ENCODE measurements around the gene ESYT2. TPM values are rescaled to one million over a fixed set of nuclear protein-coding genes. Genes with fewer than 3 reads are reported as not detected.
A peak's percentile ranks its signal among the peaks of the same experiment; 100 is the strongest.

The ESYT2 gene
- total RNA-seq, 1 donor from 2014 or later: 60.9 TPM

DNA sequence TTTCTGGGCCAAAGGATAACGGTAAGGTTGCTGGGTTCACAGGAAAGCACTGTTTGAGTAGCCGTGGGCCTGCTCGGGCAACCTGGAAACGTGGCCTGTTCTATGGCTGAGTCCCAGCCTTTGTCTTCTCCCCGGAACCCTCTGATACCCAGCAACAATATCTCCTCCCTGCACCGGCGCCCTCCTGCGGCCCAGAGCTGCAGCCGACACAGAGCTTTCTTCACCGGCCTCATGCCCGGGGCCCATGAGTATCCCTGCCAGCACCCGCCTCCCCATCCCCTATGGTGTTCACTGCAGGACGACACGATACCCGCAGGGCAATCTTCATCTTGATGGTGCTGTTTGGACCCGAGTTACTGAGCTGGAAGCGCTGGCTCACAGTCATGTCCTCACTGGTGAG lies 86.1 kb downstream of the ESYT2 start:
- no peak overlapping the region for H3K27ac ChIP-seq (ENCODE audit: low read depth, low read length)
- no peak overlapping the region for H3K4me3 Mint-ChIP-seq (ENCODE audit: unreplicated experiment)
- DNase-seq (ENCODE audit: low read depth): no peak
- peaks cover 10% of the 10 kb centered on the region for H3K36me3 ChIP-seq (ENCODE audit: insufficient read depth, low read length)
- no peak overlapping the region for H2AFZ ChIP-seq (ENCODE audit: low read depth, low read length)
- H3K9me3 ChIP-seq (ENCODE audit: insufficient read depth, low read depth, low read length): no peaks in the 10 kb centered on the region
- no peak for FAIRE-seq
- peaks cover 3% of the 10 kb centered on the region for H3K79me2 ChIP-seq (ENCODE audit: insufficient read depth, low read length)
- H3K27me3 Mint-ChIP-seq (ENCODE audit: low read depth, unreplicated experiment): no peaks in the 10 kb centered on the region
- H3K27ac Mint-ChIP-seq (ENCODE audit: unreplicated experiment): no peak overlapping the region
- peaks cover 23% of the 10 kb centered on the region for H3K4me1 ChIP-seq (ENCODE audit: insufficient read depth, low read length)
- no peaks in the 10 kb centered on the region for H4K20me1 ChIP-seq (ENCODE audit: insufficient read depth, low read length)
- peaks cover 22% of the 10 kb centered on the region for H3K4me1 Mint-ChIP-seq (ENCODE audit: low read depth, unreplicated experiment)
- no peaks in the 10 kb centered on the region for H3K9me3 Mint-ChIP-seq (ENCODE audit: unreplicated experiment)
- H3K27me3 ChIP-seq (ENCODE audit: insufficient read depth, low read length): no peaks in the 10 kb centered on the region
- no peak overlapping the region for H3K4me2 ChIP-seq (ENCODE audit: low read length)
- peaks cover 16% of the 10 kb centered on the region for H3K36me3 Mint-ChIP-seq (ENCODE audit: low read depth, unreplicated experiment)
- H3K9ac ChIP-seq (ENCODE audit: low read length): no peak overlapping the region
- TF ChIP-seq EZH2 (IDR thresholded peaks at IDR 0.05; ENCODE audit: insufficient read depth, low read length): no peak
- TF ChIP-seq, protein P1, sequence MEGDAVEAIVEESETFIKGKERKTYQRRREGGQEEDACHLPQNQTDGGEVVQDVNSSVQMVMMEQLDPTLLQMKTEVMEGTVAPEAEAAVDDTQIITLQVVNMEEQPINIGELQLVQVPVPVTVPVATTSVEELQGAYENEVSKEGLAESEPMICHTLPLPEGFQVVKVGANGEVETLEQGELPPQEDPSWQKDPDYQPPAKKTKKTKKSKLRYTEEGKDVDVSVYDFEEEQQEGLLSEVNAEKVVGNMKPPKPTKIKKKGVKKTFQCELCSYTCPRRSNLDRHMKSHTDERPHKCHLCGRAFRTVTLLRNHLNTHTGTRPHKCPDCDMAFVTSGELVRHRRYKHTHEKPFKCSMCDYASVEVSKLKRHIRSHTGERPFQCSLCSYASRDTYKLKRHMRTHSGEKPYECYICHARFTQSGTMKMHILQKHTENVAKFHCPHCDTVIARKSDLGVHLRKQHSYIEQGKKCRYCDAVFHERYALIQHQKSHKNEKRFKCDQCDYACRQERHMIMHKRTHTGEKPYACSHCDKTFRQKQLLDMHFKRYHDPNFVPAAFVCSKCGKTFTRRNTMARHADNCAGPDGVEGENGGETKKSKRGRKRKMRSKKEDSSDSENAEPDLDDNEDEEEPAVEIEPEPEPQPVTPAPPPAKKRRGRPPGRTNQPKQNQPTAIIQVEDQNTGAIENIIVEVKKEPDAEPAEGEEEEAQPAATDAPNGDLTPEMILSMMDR (IDR thresholded peaks at IDR 0.05; ENCODE audit: insufficient read depth, low read depth, low read length): no peak
- H3K4me3 ChIP-seq (ENCODE audit: insufficient read depth, low read depth, low read length): no peak overlapping the region

DNA sequence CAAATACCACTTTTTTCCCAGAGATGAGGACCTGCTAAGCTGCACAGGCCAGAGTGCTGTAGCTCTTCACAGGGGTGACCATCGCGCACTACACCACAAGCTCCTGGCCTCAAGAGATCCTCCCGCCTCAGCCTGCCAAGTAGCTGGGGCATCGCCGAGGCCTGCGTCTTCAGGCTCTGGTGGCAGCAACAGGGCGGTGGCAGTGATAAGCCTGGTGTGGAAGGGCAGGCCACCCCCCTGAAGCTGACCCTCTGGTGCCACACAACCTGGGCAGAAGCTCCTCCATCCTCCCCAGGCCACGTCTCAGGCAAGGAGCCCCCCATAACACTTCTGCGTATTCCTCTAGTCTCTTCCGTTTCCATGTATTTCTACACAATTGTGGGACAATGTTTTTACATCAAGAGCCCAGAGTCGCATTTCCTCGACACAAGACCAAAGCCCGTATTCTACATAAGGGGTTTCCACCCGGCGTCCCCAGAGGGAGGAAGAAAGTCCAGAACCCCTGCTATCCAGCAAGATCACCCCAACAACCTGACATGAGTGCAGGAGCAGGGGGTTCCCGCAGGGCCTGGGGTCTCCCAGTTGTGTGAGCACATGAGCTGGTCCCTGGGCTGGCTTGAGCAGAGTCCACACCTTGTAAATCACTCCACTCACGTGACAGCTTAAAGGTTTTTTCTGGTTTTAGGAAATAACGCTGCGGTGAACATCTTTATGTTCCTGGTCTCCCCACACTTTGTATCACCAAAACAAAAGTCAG lies 87.1 kb downstream of the ESYT2 start:
- peaks cover 3% of the 10 kb centered on the region for H3K79me2 ChIP-seq (ENCODE audit: insufficient read depth, low read length)
- H3K4me2 ChIP-seq (ENCODE audit: low read length): no peak overlapping the region
- Mint-ChIP-seq H3K4me3 (ENCODE audit: unreplicated experiment) (no peak overlapping the region), H3K4me1 (ENCODE audit: low read depth, unreplicated experiment) (peaks cover 25% of the 10 kb centered on the region), H3K27me3 (ENCODE audit: low read depth, unreplicated experiment) (no peaks in the 10 kb centered on the region), H3K27ac (ENCODE audit: unreplicated experiment) (peak overlapping the region; percentile 34), H3K36me3 (ENCODE audit: low read depth, unreplicated experiment) (peaks cover 13% of the 10 kb centered on the region), H3K9me3 (ENCODE audit: unreplicated experiment) (no peaks in the 10 kb centered on the region)
- H4K20me1 ChIP-seq (ENCODE audit: insufficient read depth, low read length): no peaks in the 10 kb centered on the region
- no peak overlapping the region for H3K9ac ChIP-seq (ENCODE audit: low read length)
- FAIRE-seq: no peak
- no peak overlapping the region for H3K4me3 ChIP-seq (ENCODE audit: insufficient read depth, low read depth, low read length)
- H3K9me3 ChIP-seq (ENCODE audit: insufficient read depth, low read depth, low read length): no peaks in the 10 kb centered on the region
- H3K4me1 ChIP-seq (ENCODE audit: insufficient read depth, low read length): peaks cover 23% of the 10 kb centered on the region
- TF ChIP-seq, protein P1 (IDR thresholded peaks at IDR 0.05; ENCODE audit: insufficient read depth, low read depth, low read length): no peak
- no peak for TF ChIP-seq EZH2 (IDR thresholded peaks at IDR 0.05; ENCODE audit: insufficient read depth, low read length)
- no peak for DNase-seq (ENCODE audit: low read depth)
- H2AFZ ChIP-seq (ENCODE audit: low read depth, low read length): no peak overlapping the region
- no peaks in the 10 kb centered on the region for H3K27me3 ChIP-seq (ENCODE audit: insufficient read depth, low read length)
- H3K36me3 ChIP-seq (ENCODE audit: insufficient read depth, low read length): peaks cover 4% of the 10 kb centered on the region
- H3K27ac ChIP-seq (ENCODE audit: low read depth, low read length): no peak overlapping the region

DNA sequence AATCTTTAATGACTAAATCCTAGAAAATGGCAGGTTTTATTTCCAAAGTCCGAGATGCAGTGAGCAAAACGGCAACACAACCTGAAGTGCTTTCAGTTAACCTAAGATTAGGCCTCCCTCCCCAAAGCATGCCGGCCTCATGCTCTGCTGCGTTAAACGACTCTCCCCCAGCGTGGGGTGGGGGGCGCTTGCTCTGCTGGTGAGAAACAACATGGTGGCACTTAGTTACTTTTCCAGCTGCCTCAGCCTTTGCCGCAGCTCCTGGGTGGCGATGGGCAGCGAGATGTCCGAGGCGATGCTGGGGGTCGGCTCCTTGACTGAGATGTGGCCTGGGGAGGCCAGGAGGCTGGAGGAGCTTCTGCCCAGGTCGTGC lies 88.0 kb downstream of the ESYT2 start:
- Histone ChIP-seq H3K4me1 (ENCODE audit: insufficient read depth, low read length) (peaks cover 23% of the 10 kb centered on the region), H3K4me2 (ENCODE audit: low read length) (peak overlapping the region; percentile 69), H3K9ac (ENCODE audit: low read length) (peak overlapping the region; percentile 52), H3K27me3 (ENCODE audit: insufficient read depth, low read length) (no peaks in the 10 kb centered on the region), H2AFZ (ENCODE audit: low read depth, low read length) (no peak overlapping the region), H3K79me2 (ENCODE audit: insufficient read depth, low read length) (peaks cover 3% of the 10 kb centered on the region), H4K20me1 (ENCODE audit: insufficient read depth, low read length) (no peaks in the 10 kb centered on the region), H3K36me3 (ENCODE audit: insufficient read depth, low read length) (peaks cover 10% of the 10 kb centered on the region), H3K9me3 (ENCODE audit: insufficient read depth, low read depth, low read length) (no peaks in the 10 kb centered on the region), H3K27ac (ENCODE audit: low read depth, low read length) (peak overlapping the region; percentile 76), H3K4me3 (ENCODE audit: insufficient read depth, low read depth, low read length) (no peak overlapping the region)
- Mint-ChIP-seq H3K36me3 (ENCODE audit: low read depth, unreplicated experiment) (peaks cover 13% of the 10 kb centered on the region), H3K9me3 (ENCODE audit: unreplicated experiment) (no peaks in the 10 kb centered on the region), H3K27ac (ENCODE audit: unreplicated experiment) (peak overlapping the region; percentile 87), H3K27me3 (ENCODE audit: low read depth, unreplicated experiment) (no peaks in the 10 kb centered on the region), H3K4me3 (ENCODE audit: unreplicated experiment) (no peak overlapping the region), H3K4me1 (ENCODE audit: low read depth, unreplicated experiment) (peaks cover 25% of the 10 kb centered on the region)
- TF ChIP-seq, protein P1 (IDR thresholded peaks at IDR 0.05; ENCODE audit: insufficient read depth, low read depth, low read length): no peak
- TF ChIP-seq EZH2 (IDR thresholded peaks at IDR 0.05; ENCODE audit: insufficient read depth, low read length): no peak
- no peak for DNase-seq (ENCODE audit: low read depth)
- FAIRE-seq: no peak

All from astrocyte (in vitro differentiated cells and primary cell).